ENCODE data around the gene TCP10L.
A peak's percentile ranks its signal among the peaks of the same experiment; 100 is the strongest.

Gene TCP10L

DNA sequence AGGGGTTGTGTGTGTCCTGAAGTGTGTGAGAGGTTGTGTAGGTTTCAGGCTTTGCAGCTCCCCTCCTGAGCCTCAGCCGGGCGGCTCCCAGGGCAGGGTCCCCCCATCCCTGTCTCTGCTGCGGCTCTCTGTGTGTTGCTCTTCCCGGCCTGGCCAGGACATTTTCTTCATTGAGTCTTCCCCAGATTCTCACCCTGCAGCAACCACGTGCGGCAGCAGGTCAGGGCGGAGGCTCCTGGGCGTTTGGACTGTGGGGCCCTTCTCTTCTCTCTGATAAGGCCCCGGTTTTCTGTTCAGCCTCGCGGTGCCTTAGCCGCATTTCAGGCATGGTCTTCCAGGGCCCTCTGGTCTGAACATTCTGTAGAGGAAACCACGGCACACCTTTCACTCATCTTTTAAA lies 1.8 kb upstream of the TCP10L start:
- TF ChIP-seq, protein P1, sequence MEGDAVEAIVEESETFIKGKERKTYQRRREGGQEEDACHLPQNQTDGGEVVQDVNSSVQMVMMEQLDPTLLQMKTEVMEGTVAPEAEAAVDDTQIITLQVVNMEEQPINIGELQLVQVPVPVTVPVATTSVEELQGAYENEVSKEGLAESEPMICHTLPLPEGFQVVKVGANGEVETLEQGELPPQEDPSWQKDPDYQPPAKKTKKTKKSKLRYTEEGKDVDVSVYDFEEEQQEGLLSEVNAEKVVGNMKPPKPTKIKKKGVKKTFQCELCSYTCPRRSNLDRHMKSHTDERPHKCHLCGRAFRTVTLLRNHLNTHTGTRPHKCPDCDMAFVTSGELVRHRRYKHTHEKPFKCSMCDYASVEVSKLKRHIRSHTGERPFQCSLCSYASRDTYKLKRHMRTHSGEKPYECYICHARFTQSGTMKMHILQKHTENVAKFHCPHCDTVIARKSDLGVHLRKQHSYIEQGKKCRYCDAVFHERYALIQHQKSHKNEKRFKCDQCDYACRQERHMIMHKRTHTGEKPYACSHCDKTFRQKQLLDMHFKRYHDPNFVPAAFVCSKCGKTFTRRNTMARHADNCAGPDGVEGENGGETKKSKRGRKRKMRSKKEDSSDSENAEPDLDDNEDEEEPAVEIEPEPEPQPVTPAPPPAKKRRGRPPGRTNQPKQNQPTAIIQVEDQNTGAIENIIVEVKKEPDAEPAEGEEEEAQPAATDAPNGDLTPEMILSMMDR (IDR thresholded peaks at IDR 0.05) = no peak
- Histone ChIP-seq H3K4me3 (no peak overlapping the region), H3K27ac (no peak overlapping the region)
- DNase-seq (ENCODE audit: low spot score) = peak; percentile 26

DNA sequence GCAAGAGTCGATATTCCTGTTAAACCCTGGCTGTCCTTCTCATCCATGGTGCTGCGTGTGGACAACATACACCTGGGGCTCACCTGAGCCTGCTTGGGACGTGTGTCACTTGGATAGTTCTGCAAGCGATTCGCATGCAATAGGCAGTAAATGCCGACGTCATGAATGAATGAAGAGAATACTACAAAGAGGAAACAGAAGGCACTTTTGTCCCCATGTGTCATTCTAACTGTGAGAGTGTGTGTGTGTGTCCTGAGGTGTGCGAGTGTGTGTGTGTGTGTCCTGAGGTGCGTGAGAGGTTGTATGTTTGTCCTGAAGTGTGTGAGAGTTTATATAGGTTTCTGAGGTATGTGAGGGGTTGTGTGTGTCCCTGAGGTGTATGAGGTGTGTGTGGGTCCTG lies 647 bp upstream of the TCP10L start:
- no peak for DNase-seq (ENCODE audit: low spot score)
- Histone ChIP-seq H3K4me3 (no peak overlapping the region), H3K27ac (no peak overlapping the region)
- TF ChIP-seq, protein P1 (IDR thresholded peaks at IDR 0.05) = no peak

DNA sequence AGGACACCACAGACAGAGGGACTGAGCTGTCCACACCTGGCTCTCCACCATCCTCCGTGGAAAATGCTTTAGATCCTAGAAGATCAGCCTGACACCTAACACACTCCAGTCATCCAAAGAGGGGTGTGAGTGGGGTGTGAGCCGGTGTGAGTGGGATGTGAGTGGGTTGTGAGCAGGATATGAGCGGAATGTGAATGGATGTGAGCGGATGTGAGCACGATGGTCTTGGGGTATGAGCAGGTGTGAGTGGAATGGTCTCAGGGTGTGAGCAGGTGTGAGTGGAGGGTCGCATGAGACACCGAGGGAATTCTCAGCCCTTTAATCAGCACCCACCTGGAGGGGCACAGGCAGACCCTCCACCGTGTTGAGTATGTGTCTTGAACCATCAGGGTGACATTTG lies 851 bp downstream of the TCP10L start:
- H3K4me3 ChIP-seq = no peak overlapping the region
- TF ChIP-seq, protein P1 (IDR thresholded peaks at IDR 0.05) = no peak
- no peak overlapping the region for H3K27ac ChIP-seq

DNA sequence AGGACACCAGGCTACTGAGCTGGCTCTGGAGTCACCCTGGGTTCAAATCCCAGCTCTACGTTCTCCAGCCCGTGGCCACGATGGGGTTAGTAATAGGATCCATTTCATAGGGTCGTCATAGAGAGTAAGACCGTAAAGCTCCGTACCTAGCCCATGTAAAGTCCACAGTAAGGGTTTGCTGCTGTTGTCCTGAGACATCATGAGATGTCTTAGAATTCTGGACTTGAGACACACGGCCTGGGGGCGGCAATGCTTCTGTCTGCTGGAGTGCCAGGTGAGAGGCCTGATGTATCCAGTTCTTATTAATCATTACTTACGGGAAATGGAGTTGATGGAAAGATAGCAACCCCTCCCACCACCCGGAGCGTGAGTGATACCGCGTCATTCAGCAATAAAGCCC lies 3.6 kb downstream of the TCP10L start:
- DNase-seq (ENCODE audit: low spot score) = peak; percentile 35
- no peak overlapping the region for H3K4me3 ChIP-seq
- H3K27ac ChIP-seq = no peak overlapping the region
- TF ChIP-seq, protein P1 (IDR thresholded peaks at IDR 0.05) = no peak

More for the DNA sequence above, 851 bp downstream of the TCP10L start:
- no peak for DNase-seq (ENCODE audit: low spot score)

DNA sequence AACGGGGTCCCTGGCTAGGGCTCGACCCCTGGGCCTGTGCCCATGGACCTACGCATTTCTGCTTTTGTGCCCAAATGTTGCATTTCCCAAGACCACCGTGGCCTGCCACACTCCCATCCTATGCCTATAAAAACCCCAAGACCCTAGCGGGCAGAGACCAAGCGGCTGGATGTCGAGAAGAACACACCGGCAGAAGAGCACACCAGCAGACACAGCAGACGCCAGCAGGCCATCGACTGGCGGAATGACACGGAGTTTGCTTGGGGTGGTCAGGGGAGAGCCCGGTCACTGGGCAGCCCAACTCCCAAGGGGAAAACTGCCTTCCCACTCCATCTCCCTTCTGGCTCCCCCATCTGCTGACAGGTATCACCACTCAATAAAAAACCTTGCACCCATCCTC lies 4.4 kb downstream of the TCP10L start:
- TF ChIP-seq, protein P1 (IDR thresholded peaks at IDR 0.05) = no peak
- Histone ChIP-seq H3K27ac (no peak overlapping the region), H3K4me3 (no peak overlapping the region)
- no peak for DNase-seq (ENCODE audit: low spot score)

DNA sequence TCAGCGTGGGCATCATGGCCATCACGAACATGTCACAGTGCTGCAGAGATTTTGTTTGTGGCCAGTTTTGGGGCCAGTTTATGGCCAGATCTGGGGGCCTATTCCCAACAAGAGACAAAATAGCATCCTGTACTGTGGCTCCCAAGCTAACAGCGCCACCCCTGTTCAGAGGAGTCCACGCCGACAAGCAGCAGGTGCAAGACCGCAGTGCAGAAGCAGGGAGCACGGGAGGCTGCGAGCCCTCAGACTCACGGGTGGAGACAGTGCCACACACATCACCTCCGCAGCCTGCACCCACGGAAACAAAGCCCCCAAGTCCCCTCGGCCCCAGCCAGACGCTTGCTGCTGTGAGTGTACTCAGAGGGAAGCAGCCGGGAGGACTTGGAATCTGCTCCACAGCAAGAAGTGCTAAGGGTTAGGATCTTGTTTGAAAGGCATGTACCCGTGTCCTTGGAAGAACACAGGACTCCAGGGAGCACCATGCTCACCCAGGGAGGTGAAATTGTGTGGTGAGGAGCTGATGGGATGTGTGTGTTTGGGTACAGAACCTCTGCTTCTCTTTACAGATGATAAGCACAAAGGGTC lies 7.1 kb downstream of the TCP10L start:
- H3K4me3 ChIP-seq = no peak overlapping the region
- no peak for DNase-seq (ENCODE audit: low spot score)
- TF ChIP-seq, protein P1 (IDR thresholded peaks at IDR 0.05) = no peak
- H3K27ac ChIP-seq = no peak overlapping the region

DNA sequence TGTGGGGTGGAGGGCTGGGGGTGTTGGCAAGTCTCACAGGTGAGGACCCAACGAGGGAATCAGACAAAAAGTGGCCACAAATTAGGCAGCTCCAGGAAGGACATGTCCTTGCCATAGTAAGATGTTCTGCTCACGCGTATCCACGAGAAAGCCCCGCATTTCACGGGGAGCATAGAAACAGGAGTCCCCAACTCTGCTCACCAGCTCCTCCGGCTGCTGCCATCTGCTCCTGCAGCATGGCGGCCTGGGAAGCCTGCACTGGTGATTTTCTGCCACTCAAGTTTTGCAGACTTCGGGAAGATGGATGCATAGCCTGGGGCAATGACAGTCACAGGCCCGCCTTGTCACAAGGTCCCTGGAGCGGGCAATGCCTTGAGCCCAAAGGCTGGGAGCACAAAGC lies 9.3 kb downstream of the TCP10L start:
- no peak for DNase-seq (ENCODE audit: low spot score)
- no peak overlapping the region for H3K4me3 ChIP-seq
- TF ChIP-seq, protein P1 (IDR thresholded peaks at IDR 0.05) = no peak
- H3K27ac ChIP-seq = no peak overlapping the region
